Measurements from ENCODE around the gene PTPRN2.

DNA sequence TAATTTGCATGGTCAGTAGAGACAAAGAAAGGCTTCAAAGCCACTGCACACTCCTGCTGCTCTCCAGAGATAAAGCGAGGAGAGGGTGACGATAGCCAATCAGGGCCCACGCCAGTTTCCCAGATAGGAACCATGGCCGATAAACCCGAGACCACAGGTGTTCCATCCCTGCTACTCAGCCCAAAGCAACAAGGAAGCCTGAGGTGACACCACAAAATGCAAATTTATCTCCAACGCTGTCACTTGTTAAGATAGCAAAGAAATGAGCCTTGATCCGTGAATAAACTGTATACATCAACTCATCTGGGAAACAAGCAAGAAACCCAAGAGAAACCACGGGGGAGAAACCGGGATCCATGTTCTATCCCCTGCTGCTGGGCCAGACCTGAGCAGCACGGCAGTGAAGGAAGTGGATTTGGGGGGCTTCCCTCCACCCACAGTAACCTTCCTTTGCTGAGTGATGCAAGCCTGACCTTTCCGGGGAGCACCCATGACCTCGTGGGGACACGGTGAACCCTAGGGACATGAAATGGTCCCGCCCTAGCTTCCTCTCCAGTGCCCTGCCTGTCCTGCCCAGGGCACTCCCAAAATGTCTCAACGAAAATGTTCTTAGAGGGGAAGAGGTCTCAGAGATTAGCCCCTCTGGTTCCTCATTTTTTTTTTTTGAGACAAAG lies 164.6 kb downstream of the PTPRN2 start:
- TF ChIP-seq POLR2A (IDR thresholded peaks at IDR 0.05) (no peak), POLR2AphosphoS5 (IDR thresholded peaks at IDR 0.05) (no peak)
- TF ChIP-seq, protein P1, sequence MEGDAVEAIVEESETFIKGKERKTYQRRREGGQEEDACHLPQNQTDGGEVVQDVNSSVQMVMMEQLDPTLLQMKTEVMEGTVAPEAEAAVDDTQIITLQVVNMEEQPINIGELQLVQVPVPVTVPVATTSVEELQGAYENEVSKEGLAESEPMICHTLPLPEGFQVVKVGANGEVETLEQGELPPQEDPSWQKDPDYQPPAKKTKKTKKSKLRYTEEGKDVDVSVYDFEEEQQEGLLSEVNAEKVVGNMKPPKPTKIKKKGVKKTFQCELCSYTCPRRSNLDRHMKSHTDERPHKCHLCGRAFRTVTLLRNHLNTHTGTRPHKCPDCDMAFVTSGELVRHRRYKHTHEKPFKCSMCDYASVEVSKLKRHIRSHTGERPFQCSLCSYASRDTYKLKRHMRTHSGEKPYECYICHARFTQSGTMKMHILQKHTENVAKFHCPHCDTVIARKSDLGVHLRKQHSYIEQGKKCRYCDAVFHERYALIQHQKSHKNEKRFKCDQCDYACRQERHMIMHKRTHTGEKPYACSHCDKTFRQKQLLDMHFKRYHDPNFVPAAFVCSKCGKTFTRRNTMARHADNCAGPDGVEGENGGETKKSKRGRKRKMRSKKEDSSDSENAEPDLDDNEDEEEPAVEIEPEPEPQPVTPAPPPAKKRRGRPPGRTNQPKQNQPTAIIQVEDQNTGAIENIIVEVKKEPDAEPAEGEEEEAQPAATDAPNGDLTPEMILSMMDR (IDR thresholded peaks at IDR 0.05) = no peak

All from sigmoid colon (tissue), 4 donors.